Measurements from ENCODE around the gene GPC5.
"Not testable (repeated sequence)": the region's sequence is repeated elsewhere in the genome, so short reads cannot be mapped to it uniquely, and the experiment has no call there.

GPC5 gene

GRCh38 chr13:92873029-92873428, 1474.6 kb downstream of the GPC5 start:
- intact Hi-C loops (cut with micrococcal nuclease) = no loop called here
- H3K27me3 Mint-ChIP-seq = no peaks in the 10 kb centered on the region
- H3K4me3 Mint-ChIP-seq = no peak overlapping the region

GRCh38 chr13:92886535-92887077, 1488.2 kb downstream of the GPC5 start:
- Mint-ChIP-seq H3K27me3 (no peaks in the 10 kb centered on the region), H3K36me3 (ENCODE audit: low read depth) (no peaks in the 10 kb centered on the region), H3K4me3 (no peak overlapping the region), H3K4me1 (ENCODE audit: low read depth) (no peaks in the 10 kb centered on the region), H3K9me3 (peaks cover 20% of the 10 kb centered on the region), H3K27ac (no peak overlapping the region)
- intact Hi-C loops (cut with micrococcal nuclease) = no loop called here

More at GRCh38 chr13:92873029-92873428, 1474.6 kb downstream of the GPC5 start:
- Mint-ChIP-seq H3K27ac (no peak overlapping the region), H3K4me1 (ENCODE audit: low read depth) (no peaks in the 10 kb centered on the region), H3K36me3 (ENCODE audit: low read depth) (no peaks in the 10 kb centered on the region), H3K9me3 (peaks cover 21% of the 10 kb centered on the region)

DNA sequence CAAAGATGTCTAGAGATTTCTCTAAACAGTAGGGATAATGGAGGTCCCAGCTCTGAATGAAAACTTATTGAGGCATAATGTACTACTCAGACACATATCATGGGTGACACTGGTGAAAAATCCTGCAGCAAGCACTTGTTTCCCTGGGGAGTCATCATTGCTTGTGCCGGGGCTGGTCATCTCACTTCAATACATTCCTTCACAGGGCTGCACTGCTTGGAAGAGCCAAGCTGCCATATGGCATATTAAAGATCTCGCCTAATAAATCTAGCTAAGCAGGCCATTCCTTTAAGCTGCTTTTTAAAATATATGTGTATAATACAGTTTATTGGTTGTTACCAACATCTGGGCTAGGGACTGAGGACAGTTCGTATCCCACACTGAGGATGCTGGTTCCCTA, 1496.0 kb downstream of the GPC5 start:
- H3K27me3 Mint-ChIP-seq = no peaks in the 10 kb centered on the region
- intact Hi-C loops (cut with micrococcal nuclease) = no loop called here
- no peaks in the 10 kb centered on the region for H3K4me1 Mint-ChIP-seq (ENCODE audit: low read depth)
- no peaks in the 10 kb centered on the region for H3K36me3 Mint-ChIP-seq (ENCODE audit: low read depth)
- H3K9me3 Mint-ChIP-seq = peaks cover 27% of the 10 kb centered on the region
- no peak overlapping the region for H3K4me3 Mint-ChIP-seq
- H3K27ac Mint-ChIP-seq = no peak overlapping the region

DNA sequence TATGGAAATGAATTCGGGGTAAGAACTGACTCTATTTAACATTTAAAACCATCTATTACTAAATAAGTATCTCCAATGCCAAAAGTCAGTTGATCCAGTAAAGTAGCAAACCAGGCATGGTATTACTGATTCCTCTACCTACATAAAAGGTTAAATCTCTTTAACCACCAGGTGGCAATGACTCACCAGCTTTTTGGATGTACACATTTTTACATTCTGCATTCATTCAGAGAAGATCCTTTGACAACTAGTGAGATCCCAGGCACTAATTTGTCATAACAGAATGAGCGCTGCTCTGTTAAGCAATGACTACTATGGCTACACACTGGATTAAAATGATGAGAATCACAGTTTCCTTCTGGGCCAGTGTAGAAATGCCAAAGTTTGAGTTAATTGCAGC, 1498.4 kb downstream of the GPC5 start:
- Mint-ChIP-seq H3K9me3 (peaks cover 32% of the 10 kb centered on the region), H3K4me3 (no peak overlapping the region), H3K4me1 (ENCODE audit: low read depth) (no peaks in the 10 kb centered on the region), H3K27ac (no peak overlapping the region), H3K27me3 (no peaks in the 10 kb centered on the region), H3K36me3 (ENCODE audit: low read depth) (no peaks in the 10 kb centered on the region)
- intact Hi-C loops (cut with micrococcal nuclease) = no loop called here

- H3K27ac Mint-ChIP-seq; H3K4me3 Mint-ChIP-seq; H3K36me3 Mint-ChIP-seq (ENCODE audit: low read depth); H3K4me1 Mint-ChIP-seq (ENCODE audit: low read depth); H3K27me3 Mint-ChIP-seq; intact Hi-C loops (cut with micrococcal nuclease): not testable (repeated sequence)
- H3K9me3 Mint-ChIP-seq = peaks cover 32% of the 10 kb centered on the region
These were observed 1500.5 kb downstream of the GPC5 start for GRCh38 chr13:92898946-92899345.

DNA sequence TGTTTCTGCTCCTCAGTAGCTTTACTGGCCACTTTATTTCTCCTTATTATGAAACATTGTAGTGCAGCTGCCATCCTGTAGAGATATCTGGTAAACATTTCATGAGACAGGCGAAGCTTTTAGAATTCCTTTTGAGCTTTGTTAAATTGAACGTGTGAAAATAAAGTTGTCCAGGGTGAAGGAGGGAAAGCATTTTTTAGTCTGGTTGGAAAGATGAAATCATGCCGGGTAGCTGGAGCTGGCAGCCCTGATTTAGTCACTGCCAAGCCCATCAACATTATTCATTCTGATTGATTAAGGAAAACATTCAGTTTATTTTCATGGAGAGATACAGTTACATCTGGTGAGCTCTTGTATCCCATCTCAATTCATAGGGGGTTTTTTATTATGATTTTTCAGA, 1502.0 kb downstream of the GPC5 start:
- Mint-ChIP-seq H3K36me3 (ENCODE audit: low read depth) (no peaks in the 10 kb centered on the region), H3K9me3 (peaks cover 35% of the 10 kb centered on the region), H3K27ac (no peak overlapping the region), H3K27me3 (no peaks in the 10 kb centered on the region), H3K4me3 (no peak overlapping the region), H3K4me1 (ENCODE audit: low read depth) (no peaks in the 10 kb centered on the region)
- intact Hi-C loops (cut with micrococcal nuclease) = no loop called here

DNA sequence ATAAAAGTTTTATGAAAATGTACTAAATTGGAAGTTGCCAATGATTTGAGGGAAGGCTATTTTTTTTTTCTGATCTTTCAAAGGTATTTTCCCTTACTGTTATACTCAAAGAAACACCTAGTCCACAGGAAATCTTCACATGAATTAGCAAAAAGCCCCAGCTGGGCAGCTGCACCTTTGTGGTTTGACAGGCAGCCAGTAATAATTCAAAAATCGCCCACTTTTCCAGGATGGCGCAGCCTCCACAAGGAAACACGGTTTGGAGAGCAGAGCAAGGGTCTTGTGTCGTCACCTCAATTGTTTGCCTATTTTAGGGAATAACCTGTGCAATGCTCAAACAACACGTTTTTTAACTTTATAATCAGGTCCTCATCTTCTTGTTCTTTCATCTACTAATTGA, 1503.3 kb downstream of the GPC5 start:
- Mint-ChIP-seq H3K9me3 (peaks cover 43% of the 10 kb centered on the region), H3K4me3 (no peak overlapping the region), H3K27me3 (no peaks in the 10 kb centered on the region), H3K36me3 (ENCODE audit: low read depth) (no peaks in the 10 kb centered on the region), H3K4me1 (ENCODE audit: low read depth) (no peaks in the 10 kb centered on the region), H3K27ac (no peak overlapping the region)
- intact Hi-C loops (cut with micrococcal nuclease) = no loop called here

- Mint-ChIP-seq H3K4me3 (no peak overlapping the region), H3K4me1 (ENCODE audit: low read depth) (no peaks in the 10 kb centered on the region), H3K27ac (no peak overlapping the region), H3K9me3 (no peaks in the 10 kb centered on the region), H3K27me3 (no peaks in the 10 kb centered on the region), H3K36me3 (ENCODE audit: low read depth) (no peaks in the 10 kb centered on the region)
- intact Hi-C loops (cut with micrococcal nuclease) = no loop called here
These were observed 1514.2 kb downstream of the GPC5 start for GRCh38 chr13:92912629-92913028.

DNA sequence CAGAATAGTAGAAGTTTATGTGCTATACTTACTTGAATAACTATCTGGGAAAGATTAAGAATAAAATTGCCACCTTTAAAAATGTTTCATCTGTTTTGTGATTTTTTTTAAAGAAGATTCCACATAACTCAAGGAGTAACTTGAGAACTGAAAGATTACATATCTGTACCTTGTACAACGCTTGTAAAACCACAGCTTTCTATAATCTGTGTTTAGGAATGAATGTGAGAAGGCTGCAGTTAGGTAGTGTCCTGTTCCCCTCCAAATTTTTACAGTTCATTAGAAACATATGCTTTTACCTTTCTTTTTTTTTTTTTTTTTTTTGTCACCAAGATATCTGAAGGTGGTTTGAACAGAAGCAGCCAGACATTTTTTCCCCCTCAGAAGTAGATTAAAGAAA, 1515.4 kb downstream of the GPC5 start:
- H3K36me3 Mint-ChIP-seq (ENCODE audit: low read depth) = no peaks in the 10 kb centered on the region
- intact Hi-C loops (cut with micrococcal nuclease) = no loop called here
- H3K4me3 Mint-ChIP-seq = no peak overlapping the region
- no peaks in the 10 kb centered on the region for H3K9me3 Mint-ChIP-seq
- H3K27me3 Mint-ChIP-seq = no peaks in the 10 kb centered on the region
- no peak overlapping the region for H3K27ac Mint-ChIP-seq
- no peaks in the 10 kb centered on the region for H3K4me1 Mint-ChIP-seq (ENCODE audit: low read depth)
